Measurements from ENCODE around the gene TBC1D3D.
"Not testable (repeated sequence)": the region's sequence is repeated elsewhere in the genome, so short reads cannot be mapped to it uniquely, and the experiment has no call there.

Gene TBC1D3D

DNA sequence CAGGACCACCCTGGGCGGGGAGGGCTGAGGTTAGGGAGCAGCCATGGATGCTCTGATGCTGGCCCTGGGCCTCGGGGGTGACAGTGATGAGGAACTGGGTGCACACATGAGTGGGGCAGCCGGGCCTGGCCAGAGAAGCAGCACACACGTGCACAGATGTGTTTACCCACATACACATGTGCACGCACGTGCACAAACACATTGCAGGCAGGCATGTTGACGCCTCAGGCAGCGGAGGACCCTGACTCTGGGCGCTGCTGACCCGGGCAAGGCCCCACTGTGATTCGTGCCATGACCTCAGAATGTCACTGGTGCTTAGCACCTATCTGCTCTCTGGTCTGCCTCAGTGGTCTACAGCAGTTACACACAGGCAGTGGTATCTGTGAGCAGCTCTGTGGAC, at the start of gene TBC1D3D:
TSS of gene TBC1D3D (plus strand) at position 301 of the 400 bp plus-strand sequence. CDS start 1,585 bp downstream, outside the sequence.
- not testable (repeated sequence) for H3K4me3 Mint-ChIP-seq; H3K36me3 Mint-ChIP-seq (ENCODE audit: low read depth); H3K9me3 Mint-ChIP-seq; H3K4me1 Mint-ChIP-seq (ENCODE audit: low read depth); H3K27me3 Mint-ChIP-seq; H3K27ac Mint-ChIP-seq

DNA sequence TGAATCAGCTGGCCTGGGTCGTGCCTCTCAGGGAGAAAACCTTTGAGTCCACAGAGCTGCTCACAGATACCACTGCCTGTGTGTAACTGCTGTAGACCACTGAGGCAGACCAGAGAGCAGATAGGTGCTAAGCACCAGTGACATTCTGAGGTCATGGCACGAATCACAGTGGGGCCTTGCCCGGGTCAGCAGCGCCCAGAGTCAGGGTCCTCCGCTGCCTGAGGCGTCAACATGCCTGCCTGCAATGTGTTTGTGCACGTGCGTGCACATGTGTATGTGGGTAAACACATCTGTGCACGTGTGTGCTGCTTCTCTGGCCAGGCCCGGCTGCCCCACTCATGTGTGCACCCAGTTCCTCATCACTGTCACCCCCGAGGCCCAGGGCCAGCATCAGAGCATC, 14.8 kb upstream of the TBC1D3D start, which contains the start of gene TBC1D3L:
TSS of gene TBC1D3L (minus strand) at position 101 of the 400 bp plus-strand sequence. CDS start 1,540 bp downstream, outside the sequence.
- not testable (repeated sequence) for H3K27me3 Mint-ChIP-seq; H3K4me3 Mint-ChIP-seq; H3K27ac Mint-ChIP-seq; H3K4me1 Mint-ChIP-seq (ENCODE audit: low read depth); H3K36me3 Mint-ChIP-seq (ENCODE audit: low read depth); H3K9me3 Mint-ChIP-seq
